Hippocampal formation (tissue), 2 donors: ENCODE data around the gene FURIN.
"Not testable (repeated sequence)": the region's sequence is repeated elsewhere in the genome, so short reads cannot be mapped to it uniquely, and the experiment has no call there.

Experiments
- DNase-seq, 2 donors: peaks; one replicate each; lab custom pipeline; 2025; lab: John Stamatoyannopoulos, UW

Gene FURIN

DNA sequence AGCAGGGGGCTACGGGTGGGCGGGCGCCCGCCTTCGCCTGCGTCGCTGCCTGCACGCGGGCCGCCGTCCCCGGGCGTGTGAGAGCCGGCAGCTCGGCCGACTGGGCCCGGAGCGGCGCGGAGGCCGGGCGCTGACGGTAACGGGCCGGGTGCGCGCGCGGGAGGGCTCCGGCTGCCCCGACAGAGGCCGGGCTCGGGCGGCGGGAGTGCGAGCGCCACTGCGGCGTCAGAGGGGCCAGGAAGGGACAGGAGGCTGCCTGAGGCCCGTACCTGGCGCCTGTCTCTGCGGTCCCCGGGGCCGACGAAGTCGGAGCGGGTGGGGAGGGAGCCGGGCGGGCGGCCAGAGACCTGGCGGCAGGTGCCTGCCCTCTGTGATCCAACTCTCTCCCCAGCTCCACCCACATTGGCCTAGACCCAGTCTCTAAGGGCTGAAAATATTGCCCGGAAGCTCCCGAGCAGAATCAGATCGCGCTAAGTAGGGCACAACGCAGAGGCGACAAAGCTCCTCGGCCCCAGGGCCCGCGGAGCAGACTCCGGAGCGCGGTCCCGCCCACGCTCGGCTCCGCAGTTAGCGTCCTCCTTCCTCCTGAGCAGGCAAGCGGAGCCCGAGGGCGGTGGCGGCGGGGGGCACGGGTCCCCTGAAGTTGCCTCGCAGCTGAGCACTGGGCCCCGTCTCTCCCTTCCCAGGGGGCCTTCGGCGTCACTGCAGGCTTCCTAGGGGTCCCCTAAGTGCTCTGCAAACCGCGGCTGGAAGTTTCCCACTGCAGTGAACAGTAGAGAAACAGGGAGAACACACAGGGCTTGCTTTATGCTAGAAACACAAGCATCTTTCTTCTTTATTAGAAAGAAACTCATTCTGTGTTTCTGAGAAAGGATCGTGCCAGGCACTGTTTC is 34.7 kb downstream of the FURIN start, which contains the start of gene MAN2A2:
MAN2A2 (plus strand) TSS at position 463 of the 893 bp plus-strand sequence. CDS start 906 bp downstream, outside the sequence.
- DNase-seq: peak; percentile 76 to 84

DNA sequence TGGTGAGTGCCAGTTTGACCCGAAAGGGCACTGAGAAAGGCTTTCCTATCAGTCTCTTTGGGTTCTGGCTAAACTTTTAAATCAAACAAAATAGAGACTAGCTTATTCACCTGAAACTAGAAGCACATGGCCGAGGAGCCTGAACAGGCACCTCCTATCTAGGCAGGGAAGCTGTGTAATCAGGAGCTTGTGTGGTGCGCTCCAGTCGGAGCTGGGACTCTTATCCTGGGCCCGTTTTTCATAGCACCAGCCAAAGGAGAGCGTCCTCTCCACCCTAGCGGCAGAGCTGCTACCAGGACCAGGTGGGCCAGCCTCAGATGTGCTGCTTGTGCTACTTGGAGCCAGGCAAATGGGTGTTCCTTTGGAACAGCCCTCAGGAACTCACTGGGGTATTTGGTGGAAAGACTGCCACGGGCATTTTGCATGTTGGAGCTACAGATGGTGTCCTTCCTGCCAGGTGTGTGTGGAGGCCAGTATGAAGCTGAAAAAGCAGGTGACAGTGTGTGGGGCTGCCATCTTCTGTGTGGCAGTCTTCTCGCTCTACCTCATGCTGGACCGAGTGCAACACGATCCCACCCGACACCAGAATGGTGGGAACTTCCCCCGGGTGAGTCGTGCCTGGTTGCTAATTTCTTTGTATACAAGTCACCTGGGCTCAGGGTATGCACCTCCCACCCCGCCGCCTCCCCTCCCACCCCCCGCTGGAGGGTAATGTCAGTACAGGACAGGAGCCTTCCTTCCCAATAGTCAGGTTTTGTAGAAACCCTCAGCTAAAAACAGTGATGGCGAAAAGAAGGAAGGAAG is 35.5 kb downstream of the FURIN start:
- DNase-seq: no peak

DNA sequence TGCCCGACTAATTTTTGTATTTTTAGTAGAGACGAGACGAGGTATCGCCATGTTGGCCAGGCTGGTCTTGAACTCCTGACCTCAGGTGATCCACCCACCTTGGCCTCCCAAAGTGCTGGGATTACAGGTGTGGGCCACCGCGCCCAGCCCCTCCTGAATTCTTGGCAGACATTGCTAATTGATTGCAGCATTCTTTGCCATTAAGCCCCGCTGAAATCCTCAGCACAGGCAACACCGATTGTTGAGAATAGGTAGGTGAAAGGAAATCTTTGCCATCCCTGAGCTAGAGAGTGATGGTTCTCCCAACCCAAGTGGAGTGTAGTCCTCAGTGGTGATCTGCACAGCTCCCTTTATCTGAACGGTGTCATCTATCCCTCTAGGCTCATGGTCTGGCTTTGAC is 36.4 kb downstream of the FURIN start:
- no peak for DNase-seq

DNA sequence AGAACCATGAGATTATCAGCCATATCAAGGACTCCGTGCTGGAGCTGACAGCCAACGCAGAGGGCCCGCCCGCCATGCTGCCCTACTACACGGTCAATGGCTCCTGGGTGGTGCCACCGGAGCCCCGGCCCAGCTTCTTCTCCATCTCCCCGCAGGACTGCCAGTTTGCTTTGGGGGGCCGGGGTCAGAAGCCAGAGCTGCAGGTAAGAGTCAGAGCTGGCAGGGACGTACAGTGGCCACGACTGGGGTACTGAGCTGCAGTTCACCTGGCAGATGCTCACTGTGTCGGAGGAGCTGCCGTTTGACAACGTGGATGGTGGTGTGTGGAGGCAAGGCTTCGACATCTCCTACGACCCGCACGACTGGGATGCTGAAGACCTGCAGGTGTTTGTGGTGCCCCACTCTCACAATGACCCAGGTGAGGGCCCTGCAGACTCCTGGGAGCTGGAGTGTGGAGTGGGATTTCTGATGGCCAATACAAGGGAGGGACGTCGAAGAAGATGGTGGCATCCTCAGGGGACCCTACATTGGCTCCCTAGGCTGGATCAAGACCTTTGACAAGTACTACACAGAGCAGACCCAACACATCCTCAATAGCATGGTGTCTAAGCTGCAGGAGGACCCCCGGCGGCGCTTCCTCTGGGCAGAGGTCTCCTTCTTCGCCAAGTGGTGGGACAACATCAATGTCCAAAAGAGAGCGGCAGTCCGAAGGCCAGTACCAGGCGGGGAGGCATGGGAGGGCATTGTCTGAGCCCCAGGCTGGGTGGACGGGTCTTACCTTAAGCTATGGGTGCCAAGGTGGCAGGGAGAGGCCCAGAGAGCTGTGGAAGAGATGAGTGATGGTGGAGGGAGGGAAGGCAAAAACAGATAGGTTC is 37.2 kb downstream of the FURIN start:
- DNase-seq: no peak

DNA sequence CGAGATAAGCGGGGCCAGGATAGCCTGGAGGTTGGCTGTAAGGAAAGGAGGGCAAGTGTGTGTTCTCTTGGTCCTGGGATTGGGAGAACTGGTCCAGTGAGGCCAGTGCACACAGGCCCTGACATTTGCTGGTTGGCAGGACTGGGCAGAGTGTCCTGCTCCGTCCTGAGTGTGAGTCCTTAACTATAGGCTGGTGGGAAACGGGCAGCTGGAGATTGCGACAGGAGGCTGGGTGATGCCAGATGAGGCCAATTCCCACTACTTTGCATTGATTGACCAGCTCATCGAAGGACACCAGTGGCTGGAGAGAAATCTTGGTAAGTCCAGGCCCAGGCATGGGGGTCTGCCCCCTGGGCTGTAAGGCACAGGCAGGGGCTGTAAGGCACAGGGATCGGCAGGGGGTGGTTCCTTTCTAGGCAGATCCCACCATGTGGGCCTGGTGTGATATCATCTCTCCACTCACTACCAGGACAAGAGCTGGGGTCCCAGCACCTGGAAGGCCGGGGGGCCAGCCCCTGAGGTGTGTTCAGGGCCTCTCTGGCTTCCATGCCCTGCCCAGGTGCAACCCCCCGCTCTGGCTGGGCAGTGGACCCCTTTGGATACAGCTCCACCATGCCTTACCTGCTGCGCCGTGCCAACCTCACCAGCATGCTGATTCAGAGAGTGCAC is 37.9 kb downstream of the FURIN start:
- DNase-seq: no peak

DNA sequence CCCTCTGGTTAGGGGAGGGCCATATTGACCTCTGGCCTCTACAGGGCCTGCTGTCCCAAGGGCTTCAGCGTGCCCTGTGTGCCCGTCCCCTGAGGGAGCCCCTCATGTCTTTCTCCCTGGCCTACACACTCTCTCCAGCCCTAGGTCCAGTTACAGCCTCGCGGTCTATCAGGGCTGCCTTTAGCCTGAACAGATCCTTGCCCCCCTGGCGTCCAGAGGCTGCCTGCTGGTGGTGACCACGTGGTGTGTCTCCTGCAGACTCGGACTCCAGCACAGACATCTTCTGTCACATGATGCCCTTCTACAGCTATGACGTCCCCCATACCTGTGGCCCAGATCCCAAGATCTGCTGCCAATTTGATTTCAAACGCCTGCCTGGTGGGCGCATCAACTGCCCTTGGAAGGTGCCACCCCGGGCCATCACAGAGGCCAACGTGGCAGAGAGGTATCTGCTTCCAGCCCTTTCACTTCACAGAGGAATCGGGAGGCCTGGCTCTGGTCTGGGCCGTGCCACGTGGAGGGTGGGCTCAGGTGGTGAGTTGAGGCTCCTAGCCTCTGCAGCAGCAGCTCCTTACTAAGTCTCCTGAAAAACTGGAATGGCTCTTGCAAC is 38.8 kb downstream of the FURIN start:
- no peak for DNase-seq

DNA sequence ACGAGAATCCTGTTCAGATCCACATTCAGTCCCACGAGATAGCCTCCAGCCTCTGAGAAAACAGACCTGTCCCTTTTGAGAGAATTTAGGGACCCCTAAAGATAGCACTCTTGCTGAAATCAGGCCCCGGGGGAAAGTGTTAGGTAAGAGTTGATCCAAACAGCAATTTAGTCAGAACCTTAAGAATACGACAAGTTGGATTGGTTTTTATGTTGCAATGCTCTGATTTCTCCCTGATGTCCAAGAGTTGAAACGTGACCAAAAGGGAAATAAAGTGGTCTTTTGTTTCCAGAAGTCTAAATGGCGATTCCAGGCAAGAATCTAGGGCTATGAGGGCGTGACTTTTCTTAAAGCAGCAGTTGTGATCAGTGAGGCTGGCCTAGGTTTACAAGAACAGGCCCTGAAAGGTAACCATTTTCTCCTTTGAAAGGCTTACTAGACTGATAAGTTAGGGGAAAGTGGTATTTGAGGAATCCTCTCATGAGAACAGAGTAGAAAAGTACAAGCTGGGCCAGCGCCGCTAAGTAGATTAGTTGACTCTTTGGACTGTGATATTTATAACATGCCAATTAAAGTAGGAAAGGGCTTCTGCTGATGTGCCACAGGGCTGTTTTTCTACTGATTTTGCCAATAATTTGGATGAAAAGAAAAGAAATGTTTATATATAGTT is 39.6 kb downstream of the FURIN start:
- peak in 1 of 2 donors; percentile 21 for DNase-seq

DNA sequence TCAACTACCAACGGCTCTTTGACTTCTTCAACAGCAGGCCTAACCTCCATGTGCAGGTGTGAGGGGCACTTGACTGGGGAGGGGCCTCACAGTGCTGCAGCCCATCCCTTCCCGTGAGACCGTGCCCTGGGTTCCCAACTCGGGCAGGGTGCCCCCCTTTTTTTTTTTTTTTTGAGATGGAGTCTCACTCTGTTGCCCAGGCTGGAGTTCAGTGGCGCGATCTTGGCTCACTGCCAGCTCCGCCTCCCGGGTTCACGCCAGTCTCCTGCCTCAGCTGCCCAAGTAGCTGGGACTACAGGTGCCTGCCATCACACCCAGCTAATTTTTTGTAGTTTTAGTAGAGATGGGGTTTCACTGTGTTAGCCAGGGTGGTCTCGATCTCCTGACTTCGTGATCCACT is 41.1 kb downstream of the FURIN start:
- not testable (repeated sequence) for DNase-seq

DNA sequence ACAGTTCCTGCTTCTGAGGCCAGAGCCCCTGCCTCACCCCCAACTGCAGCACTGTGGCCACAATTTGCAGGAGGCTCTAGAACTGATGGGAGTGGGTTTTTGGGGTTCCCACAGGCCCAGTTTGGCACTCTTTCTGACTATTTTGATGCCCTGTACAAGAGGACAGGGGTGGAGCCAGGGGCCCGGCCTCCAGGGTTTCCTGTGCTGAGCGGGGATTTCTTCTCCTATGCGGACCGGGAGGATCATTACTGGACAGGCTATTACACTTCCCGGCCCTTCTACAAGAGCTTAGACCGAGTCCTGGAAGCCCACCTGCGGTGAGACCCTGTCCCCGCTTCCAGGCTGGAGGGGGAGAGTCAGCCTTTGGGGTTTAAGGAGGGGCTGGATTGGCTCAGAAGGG is 41.6 kb downstream of the FURIN start:
- DNase-seq: no peak

DNA sequence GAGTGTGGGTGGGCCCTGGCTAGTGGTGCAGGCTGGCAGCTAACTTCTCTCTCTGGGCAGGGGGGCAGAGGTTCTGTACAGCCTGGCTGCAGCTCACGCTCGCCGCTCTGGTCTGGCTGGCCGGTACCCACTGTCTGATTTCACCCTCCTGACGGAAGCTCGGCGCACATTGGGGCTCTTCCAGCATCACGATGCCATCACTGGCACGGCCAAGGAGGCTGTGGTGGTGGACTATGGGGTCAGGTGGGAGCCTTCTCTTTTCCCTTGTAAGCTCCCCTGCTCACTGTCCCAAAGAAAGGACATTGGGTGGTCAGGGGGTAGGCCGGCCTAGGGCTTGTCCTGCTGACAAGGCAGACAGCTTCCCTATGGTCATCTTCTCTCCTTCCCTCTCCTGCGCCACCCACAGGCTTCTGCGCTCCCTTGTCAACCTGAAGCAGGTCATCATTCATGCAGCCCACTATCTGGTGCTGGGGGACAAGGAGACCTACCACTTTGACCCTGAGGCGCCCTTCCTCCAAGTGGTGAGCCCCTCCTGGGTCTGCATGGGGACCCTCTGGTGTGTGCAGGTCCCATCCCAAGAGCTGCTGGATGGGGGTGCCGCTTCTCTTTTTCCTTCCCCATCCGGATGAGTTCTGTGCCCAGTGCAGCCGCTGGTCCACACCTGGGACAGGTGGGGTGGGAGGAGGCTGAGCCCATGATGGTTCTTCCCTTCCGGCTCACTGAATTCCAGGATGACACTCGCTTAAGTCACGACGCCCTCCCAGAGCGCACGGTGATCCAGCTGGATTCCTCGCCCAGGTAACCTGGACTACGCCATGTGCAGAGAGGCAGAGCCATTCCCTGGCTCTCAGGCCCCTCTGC is 42.3 kb downstream of the FURIN start:
- DNase-seq: no peak

DNA sequence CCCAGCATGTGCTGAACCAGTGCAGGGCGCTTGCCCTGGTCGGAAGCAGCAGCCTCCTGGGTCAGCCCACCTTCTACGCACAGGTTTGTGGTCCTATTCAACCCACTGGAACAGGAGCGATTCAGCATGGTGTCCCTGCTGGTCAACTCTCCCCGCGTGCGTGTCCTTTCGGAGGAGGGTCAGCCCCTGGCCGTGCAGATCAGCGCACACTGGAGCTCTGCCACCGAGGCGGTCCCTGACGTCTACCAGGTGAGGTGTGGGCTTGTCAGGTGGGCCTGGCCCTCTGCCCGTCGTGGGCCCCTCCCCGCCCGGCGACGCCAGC is 42.9 kb downstream of the FURIN start:
- no peak for DNase-seq

DNA sequence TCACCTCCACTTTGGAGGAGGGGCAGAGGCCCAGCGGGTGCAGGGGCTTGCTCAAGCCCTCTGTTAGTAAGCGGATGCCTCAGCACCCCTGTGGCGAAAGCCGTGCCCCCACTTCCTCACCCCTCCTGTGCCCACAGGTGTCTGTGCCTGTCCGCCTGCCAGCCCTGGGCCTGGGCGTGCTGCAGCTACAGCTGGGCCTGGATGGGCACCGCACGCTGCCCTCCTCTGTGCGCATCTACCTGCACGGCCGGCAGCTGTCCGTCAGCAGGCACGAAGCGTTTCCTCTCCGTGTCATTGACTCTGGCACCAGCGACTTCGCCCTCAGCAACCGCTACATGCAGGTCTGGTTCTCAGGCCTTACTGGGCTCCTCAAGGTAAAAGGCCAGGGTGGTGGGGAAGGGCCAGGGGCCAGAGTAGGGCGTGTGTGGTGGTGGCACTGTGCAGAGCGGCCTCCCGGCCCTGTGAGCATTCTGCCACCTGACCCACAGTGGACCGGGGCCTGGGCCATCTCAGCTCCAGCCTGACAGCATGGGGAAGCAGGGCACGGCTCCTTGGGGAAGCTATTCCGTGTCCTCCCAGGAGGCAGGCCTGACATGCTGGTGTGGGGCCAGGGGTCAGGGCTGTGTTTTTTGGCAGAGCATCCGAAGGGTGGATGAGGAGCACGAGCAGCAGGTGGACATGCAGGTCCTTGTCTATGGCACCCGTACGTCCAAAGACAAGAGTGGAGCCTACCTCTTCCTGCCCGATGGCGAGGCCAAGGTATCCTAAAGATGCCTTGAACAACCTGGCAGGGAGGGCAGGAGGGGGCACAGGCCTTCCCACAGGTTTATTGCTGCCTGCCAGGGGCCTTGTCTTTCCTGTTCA is 43.8 kb downstream of the FURIN start:
- DNase-seq: no peak

DNA sequence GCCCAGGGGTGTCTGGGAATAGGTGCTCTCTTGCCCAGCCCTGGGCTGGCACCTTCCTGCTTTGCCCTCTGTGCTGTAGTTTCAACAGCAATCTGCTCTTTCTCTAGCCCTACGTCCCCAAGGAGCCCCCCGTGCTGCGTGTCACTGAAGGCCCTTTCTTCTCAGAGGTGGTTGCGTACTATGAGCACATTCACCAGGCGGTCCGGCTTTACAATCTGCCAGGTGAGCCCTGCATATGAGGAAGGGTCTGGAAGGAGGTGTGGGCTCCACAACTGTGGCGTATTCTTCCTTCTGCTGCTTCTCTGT is 44.3 kb downstream of the FURIN start:
- DNase-seq: no peak

DNA sequence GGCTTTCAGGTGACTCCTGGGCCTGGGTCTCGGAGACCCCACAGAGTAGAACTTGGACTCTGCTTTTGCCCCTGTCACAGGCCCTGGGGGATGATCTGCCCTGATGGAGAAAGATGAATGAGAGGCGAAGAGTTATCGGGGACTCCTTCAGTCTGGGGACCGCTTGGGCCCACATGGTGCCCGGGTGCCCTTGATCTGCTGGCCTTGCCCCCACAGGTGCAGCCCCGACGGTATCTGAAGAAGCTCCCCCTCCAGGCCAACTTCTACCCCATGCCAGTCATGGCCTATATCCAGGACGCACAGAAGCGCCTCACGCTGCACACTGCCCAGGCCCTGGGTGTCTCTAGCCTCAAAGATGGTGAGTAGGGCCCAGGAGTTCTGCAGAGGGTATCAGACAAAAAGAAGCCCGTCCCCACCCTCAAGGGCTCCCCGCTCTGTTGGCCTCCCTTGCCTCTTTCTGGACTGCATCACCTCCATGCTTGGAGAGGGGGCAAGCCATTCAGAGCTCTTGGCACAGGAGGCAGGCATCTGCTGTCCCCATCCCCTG is 45.1 kb downstream of the FURIN start:
- DNase-seq: no peak

DNA sequence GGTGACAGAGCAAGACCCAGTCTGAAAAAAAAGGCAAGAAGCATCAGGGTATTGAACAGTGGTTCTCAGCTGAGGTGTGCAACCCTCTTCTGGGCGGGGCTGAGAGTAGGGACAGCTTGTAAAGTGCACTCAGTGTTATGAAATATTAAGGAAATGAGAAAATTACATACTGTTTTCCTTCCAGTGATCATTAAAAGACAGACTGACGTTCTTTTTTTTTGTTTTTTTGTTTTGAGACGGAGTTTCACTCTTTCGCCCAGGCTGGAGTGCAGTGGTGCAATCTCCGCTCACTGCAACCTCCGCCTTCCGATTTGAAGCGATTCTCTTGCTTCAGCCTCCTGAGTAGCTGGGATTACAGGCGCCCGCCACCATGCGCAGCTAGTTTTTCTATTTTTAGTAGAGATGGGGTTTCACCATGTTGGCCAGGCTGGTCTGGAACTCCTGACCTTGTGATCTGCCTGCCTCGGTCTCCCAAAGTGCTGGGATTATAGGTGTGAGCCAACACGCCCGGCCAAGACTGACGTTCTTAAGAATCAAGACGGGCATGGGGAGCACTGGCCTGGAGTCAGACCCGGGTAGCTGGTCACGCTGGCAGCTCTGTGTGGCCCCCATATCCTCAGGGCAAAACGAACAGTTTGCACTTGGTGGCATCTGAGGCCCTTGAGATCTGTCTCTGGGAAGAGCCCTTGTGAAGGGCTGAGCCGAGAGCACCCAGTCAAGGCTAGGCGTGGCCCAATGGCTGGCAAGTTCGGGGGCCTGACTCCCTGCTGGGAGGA is 46.1 kb downstream of the FURIN start:
- DNase-seq: no peak

DNA sequence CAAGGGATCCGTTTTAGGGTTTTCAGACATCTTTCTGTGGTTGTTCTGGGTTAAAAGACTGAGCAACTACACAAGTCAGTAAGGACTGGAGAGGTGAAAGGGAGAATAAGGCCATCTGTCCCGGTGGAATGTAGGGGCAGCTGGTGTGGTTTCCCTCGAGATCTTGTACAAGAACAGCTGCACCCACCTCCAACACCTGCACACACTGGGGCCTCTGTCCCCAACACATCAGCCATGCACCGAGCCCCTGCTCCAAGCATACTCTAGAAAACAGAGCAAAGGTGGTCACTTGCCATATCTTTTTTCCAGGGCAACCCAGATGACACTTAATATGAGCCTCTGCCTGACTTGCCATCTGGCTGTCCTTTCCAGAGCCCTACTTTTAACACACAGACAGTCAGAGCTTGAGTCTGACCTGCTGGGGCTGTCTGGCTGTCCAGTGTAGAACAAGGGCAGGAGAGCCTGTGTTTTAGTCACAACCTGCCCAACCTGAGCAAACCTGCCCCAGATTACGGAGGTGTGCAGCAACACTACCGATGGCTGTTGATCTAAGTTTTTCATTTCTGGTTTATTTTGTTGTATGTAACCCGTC is 46.9 kb downstream of the FURIN start:
- no peak for DNase-seq

DNA sequence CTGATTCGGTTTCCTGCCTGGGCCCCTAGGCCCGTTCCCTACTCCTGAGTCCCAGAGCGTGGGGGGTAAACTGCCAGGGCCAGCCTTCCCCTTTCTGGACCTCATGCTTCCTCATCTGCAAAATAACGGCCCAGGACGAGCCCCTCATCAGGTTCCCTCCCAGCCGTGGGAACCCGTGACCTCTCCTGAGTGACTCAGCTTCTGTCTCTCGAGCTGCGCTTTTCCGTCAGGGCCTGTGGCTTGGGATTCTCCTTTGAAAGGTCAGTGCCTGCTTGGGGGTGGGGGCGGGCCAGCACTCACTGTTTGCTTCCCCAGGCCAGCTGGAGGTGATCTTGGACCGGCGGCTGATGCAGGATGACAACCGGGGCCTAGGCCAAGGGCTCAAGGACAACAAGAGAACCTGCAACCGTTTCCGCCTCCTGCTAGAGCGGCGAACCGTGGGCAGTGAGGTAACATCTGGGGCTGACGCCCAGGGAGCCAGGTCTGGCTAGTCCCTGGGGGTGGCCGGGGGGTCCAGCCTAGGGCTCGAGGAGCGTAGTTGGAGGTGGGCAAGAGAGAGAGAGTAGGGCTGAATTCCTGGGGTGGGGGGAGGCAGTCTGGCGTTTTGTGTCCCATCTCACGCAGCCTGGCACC is 47.5 kb downstream of the FURIN start:
- no peak for DNase-seq
